OCI-LY7 (cell line): ENCODE results near the gene RSU1. TPM values are rescaled to one million over a fixed set of nuclear protein-coding genes. Genes with fewer than 3 reads are reported as not detected.

Experiments used
- BruUV-seq: library from RNA; stranded (reverse); fragments of 400-500 nt; replicated peaks from 2 replicates; lab custom pipeline; 2021; lab: Mats Ljungman, UMichigan
- CTCF ChIA-PET: fragments of 300-600 bp; sonication (Branson Sonifier 250); formaldehyde crosslinking; loops from one replicate; lab custom pipeline; 2022; ENCODE audit warnings: antibody characterized with exemption; ENCODE audit not compliant: unreplicated experiment; lab: Charles Lee
- POLR2A ChIA-PET: fragments of 300-600 bp; sonication (Branson Sonifier 250); formaldehyde crosslinking; loops from one replicate; lab custom pipeline; 2022; ENCODE audit warnings: antibody characterized with exemption; lab: Charles Lee
- DNase-seq: peaks from one replicate; pipeline ENCODE4 v3.0.0-alpha.2; 2015; ENCODE audit warnings: low spot score
- H2AFZ ChIP-seq: fragments of 200-600 bp; sonication (generic), shearing (Covaris generic); 2 replicates; pipeline ENCODE4 v1.6.1; 2014; ENCODE audit warnings: mild to moderate bottlenecking, antibody characterized with exemption, low read length, moderate library complexity
- H3K27ac ChIP-seq: fragments of 200-600 bp; sonication (generic); 2 replicates; pipeline ENCODE4 v1.5.1; 2014; ENCODE audit warnings: mixed run types, low read depth, mild to moderate bottlenecking, moderate library complexity, low read length, inconsistent platforms; ENCODE audit not compliant: poor library complexity, severe bottlenecking
- H3K36me3 ChIP-seq: fragments of 200-600 bp; sonication (generic); 2 replicates; pipeline ENCODE4 v1.6.1; 2014; ENCODE audit warnings: mild to moderate bottlenecking, antibody characterized with exemption, low read length, moderate library complexity, mixed read lengths; ENCODE audit not compliant: insufficient read depth
- H3K4me1 ChIP-seq: fragments of 200-600 bp; sonication (generic); 2 replicates; pipeline ENCODE4 v1.5.1; 2014; ENCODE audit warnings: mild to moderate bottlenecking, low read length; ENCODE audit not compliant: insufficient read depth, poor library complexity, severe bottlenecking
- H3K4me2 ChIP-seq: fragments of 200-600 bp; sonication (generic); 2 replicates; pipeline ENCODE4 v1.6.1; 2014; ENCODE audit warnings: mild to moderate bottlenecking, low read length
- H3K4me3 ChIP-seq: fragments of 200-600 bp; sonication (generic); 2 replicates; pipeline ENCODE4 v1.5.1; 2014; ENCODE audit warnings: mild to moderate bottlenecking, low read depth, low read length; ENCODE audit not compliant: poor library complexity, severe bottlenecking
- H3K79me2 ChIP-seq: fragments of 200-600 bp; sonication (generic); 2 replicates; pipeline ENCODE4 v1.6.1; 2016; ENCODE audit warnings: low read depth, mild to moderate bottlenecking, low read length, moderate library complexity, mixed read lengths; ENCODE audit not compliant: insufficient read depth
- H3K9me2 ChIP-seq: fragments of 200-600 bp; sonication (generic); 2 replicates; pipeline ENCODE4 v1.6.1; 2016; ENCODE audit warnings: mild to moderate bottlenecking, low read length, mixed read lengths; ENCODE audit not compliant: insufficient read depth
- H3K9me3 ChIP-seq: fragments of 200-600 bp; sonication (generic); 2 replicates; pipeline ENCODE4 v1.6.1; 2014; ENCODE audit warnings: mild to moderate bottlenecking, mixed run types, low read length, mixed read lengths
- H4K20me1 ChIP-seq: fragments of 200-600 bp; sonication (generic); 2 replicates; pipeline ENCODE4 v1.6.1; 2014; ENCODE audit warnings: mild to moderate bottlenecking, antibody characterized with exemption, low read length, moderate library complexity, mixed read lengths; ENCODE audit not compliant: insufficient read depth
- EZH2phosphoT487 ChIP-seq: fragments of 200-600 bp; sonication (generic); IDR thresholded peaks from 2 replicates; pipeline ENCODE4 v1.6.1; 2018; ENCODE audit warnings: low read depth, borderline replicate concordance, mild to moderate bottlenecking, mixed run types, antibody characterized with exemption, low read length, moderate library complexity, mixed read lengths
- intact Hi-C: fragments of 100-400 bp; cut with micrococcal nuclease; formaldehyde crosslinking; loops from one replicate; pipeline ENCODE4 v1.10.0; 2022; ENCODE audit not compliant: unreplicated experiment
- total RNA-seq, 2 experiments: library from RNA; depleted of rRNA in 1 of 2; stranded (reverse); fragments of >200 nt in 1 of 2; shearing (Covaris generic) in 1 of 2; gene quantifications; 2 replicates each; pipeline ENCODE4 v1.2.3, GENCODE V29; 2014 to 2022
- TF ChIP-seq, protein P1 (sequence below): fragments of 200-600 bp; sonication (generic); conservative IDR thresholded peaks from 2 replicates; pipeline ENCODE4 v1.5.1; 2014; ENCODE audit warnings: mild to moderate bottlenecking, antibody characterized with exemption, low read length, moderate library complexity, mixed read lengths

RSU1 gene
- total RNA-seq, 2 experiments from 2014 or later: 25.3 to 31.1 TPM

GRCh38 chr10:16822726-16823360, 5.6 kb upstream of the RSU1 start:
- BruUV-seq: no TSS peak
- no peak overlapping the region for H3K27ac ChIP-seq
- H2AFZ ChIP-seq: no peak overlapping the region
- TF ChIP-seq EZH2phosphoT487: no peak
- TF ChIP-seq, protein P1, sequence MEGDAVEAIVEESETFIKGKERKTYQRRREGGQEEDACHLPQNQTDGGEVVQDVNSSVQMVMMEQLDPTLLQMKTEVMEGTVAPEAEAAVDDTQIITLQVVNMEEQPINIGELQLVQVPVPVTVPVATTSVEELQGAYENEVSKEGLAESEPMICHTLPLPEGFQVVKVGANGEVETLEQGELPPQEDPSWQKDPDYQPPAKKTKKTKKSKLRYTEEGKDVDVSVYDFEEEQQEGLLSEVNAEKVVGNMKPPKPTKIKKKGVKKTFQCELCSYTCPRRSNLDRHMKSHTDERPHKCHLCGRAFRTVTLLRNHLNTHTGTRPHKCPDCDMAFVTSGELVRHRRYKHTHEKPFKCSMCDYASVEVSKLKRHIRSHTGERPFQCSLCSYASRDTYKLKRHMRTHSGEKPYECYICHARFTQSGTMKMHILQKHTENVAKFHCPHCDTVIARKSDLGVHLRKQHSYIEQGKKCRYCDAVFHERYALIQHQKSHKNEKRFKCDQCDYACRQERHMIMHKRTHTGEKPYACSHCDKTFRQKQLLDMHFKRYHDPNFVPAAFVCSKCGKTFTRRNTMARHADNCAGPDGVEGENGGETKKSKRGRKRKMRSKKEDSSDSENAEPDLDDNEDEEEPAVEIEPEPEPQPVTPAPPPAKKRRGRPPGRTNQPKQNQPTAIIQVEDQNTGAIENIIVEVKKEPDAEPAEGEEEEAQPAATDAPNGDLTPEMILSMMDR: no peak
- no peaks in the 10 kb centered on the region for H3K9me2 ChIP-seq
- no peaks in the 10 kb centered on the region for H3K36me3 ChIP-seq
- CTCF ChIA-PET: no interaction called here
- H3K79me2 ChIP-seq: no peaks in the 10 kb centered on the region
- H3K4me1 ChIP-seq: peaks cover 4% of the 10 kb centered on the region
- no peaks in the 10 kb centered on the region for H4K20me1 ChIP-seq
- no peak for DNase-seq
- intact Hi-C loops: no loop called here
- H3K4me3 ChIP-seq: no peak overlapping the region
- H3K9me3 ChIP-seq: peaks cover 16% of the 10 kb centered on the region
- no peak overlapping the region for H3K4me2 ChIP-seq
- POLR2A ChIA-PET: no interaction called here

GRCh38 chr10:16822027-16822426, 4.8 kb upstream of the RSU1 start:
- H3K27ac ChIP-seq: no peak overlapping the region
- no peak overlapping the region for H2AFZ ChIP-seq
- TF ChIP-seq EZH2phosphoT487: no peak
- TF ChIP-seq, protein P1: no peak
- peaks cover 4% of the 10 kb centered on the region for H3K4me1 ChIP-seq
- no peaks in the 10 kb centered on the region for H3K79me2 ChIP-seq
- H3K9me2 ChIP-seq: no peaks in the 10 kb centered on the region
- no peak for DNase-seq
- no peak overlapping the region for H3K4me3 ChIP-seq
- no TSS peak for BruUV-seq
- no peaks in the 10 kb centered on the region for H3K36me3 ChIP-seq
- H3K4me2 ChIP-seq: no peak overlapping the region
- POLR2A ChIA-PET: no interaction called here
- no peaks in the 10 kb centered on the region for H4K20me1 ChIP-seq
- CTCF ChIA-PET: no interaction called here
- intact Hi-C loops: no loop called here
- peaks cover 16% of the 10 kb centered on the region for H3K9me3 ChIP-seq

GRCh38 chr10:16820421-16820820, 3.2 kb upstream of the RSU1 start:
- no peaks in the 10 kb centered on the region for H3K36me3 ChIP-seq
- H3K9me2 ChIP-seq: no peaks in the 10 kb centered on the region
- peaks cover 12% of the 10 kb centered on the region for H3K4me1 ChIP-seq
- no peak for DNase-seq
- POLR2A ChIA-PET: interaction anchor here (0.6 kb wide), 1 partner anchor 444 kb away, joined by 3 read pairs; no protein-coding TSS in a partner anchor
- no peak overlapping the region for H3K4me2 ChIP-seq
- CTCF ChIA-PET: no interaction called here
- TF ChIP-seq, protein P1: no peak
- no peak for TF ChIP-seq EZH2phosphoT487
- intact Hi-C loops: no loop called here
- no peak overlapping the region for H3K27ac ChIP-seq
- H3K4me3 ChIP-seq: no peak overlapping the region
- H3K9me3 ChIP-seq: peaks cover 16% of the 10 kb centered on the region
- no TSS peak for BruUV-seq
- H2AFZ ChIP-seq: no peak overlapping the region
- H4K20me1 ChIP-seq: no peaks in the 10 kb centered on the region
- H3K79me2 ChIP-seq: peaks cover 7% of the 10 kb centered on the region; the same call in 1 of the 2 replicates
